ENCODE data around the gene ERCC6L2. TPM values are rescaled to one million over a fixed set of nuclear protein-coding genes. Genes with fewer than 3 reads are reported as not detected.

Gene ERCC6L2
- polyA plus RNA-seq, 1 of the 3 experiments (the other 2 are of a cell fraction): 10.0 TPM

- H3K4me1 ChIP-seq (ENCODE audit: control insufficient read depth in 1 of 2, insufficient read depth in 2 of 2, low read depth in 1 of 2, low read length in 1 of 2): no peaks in the 10 kb centered on the region; a peak in 1 of 4 replicates
- H3K4me3 ChIP-seq (ENCODE audit: low read depth in 2 of 2, low read length in 1 of 2): no peak overlapping the region
- TF ChIP-seq MEF2A (IDR thresholded peaks at IDR 0.05; ENCODE audit: borderline replicate concordance, low read depth): no peak
- TF ChIP-seq, protein P1, sequence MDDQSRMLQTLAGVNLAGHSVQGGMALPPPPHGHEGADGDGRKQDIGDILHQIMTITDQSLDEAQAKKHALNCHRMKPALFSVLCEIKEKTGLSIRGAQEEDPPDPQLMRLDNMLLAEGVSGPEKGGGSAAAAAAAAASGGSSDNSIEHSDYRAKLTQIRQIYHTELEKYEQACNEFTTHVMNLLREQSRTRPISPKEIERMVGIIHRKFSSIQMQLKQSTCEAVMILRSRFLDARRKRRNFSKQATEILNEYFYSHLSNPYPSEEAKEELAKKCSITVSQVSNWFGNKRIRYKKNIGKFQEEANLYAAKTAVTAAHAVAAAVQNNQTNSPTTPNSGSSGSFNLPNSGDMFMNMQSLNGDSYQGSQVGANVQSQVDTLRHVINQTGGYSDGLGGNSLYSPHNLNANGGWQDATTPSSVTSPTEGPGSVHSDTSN (IDR thresholded peaks at IDR 0.05): no peak
- TF ChIP-seq, protein P2, sequence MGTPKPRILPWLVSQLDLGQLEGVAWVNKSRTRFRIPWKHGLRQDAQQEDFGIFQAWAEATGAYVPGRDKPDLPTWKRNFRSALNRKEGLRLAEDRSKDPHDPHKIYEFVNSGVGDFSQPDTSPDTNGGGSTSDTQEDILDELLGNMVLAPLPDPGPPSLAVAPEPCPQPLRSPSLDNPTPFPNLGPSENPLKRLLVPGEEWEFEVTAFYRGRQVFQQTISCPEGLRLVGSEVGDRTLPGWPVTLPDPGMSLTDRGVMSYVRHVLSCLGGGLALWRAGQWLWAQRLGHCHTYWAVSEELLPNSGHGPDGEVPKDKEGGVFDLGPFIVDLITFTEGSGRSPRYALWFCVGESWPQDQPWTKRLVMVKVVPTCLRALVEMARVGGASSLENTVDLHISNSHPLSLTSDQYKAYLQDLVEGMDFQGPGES (IDR thresholded peaks at IDR 0.05; ENCODE audit: low read depth, low read length): no peak
- no peaks in the 10 kb centered on the region for H3K27me3 ChIP-seq (ENCODE audit: insufficient read depth)
- no peaks in the 10 kb centered on the region for H4K20me1 ChIP-seq (ENCODE audit: insufficient read depth)
- no peak for DNase-seq
- WGBS (ENCODE audit: low lambda C conversion rate): 100% methylated on average over 1 of the region's 1 CpG
- no peaks in the 10 kb centered on the region for H3F3A ChIP-seq (replicated peaks; ENCODE audit: insufficient read depth)
- ChIA-PET POLR2A (no interaction called here), CTCF (no interaction called here)
- H2AFZ ChIP-seq (ENCODE audit: low read depth): no peak overlapping the region
- H3K27ac ChIP-seq (ENCODE audit: low read depth in 2 of 2, low read length in 1 of 2): no peak overlapping the region
- H3K9me3 ChIP-seq: no peaks in the 10 kb centered on the region
- H3K4me2 ChIP-seq: no peak overlapping the region
- no peak overlapping the region for H3K9ac ChIP-seq
- no peaks in the 10 kb centered on the region for H3K79me2 ChIP-seq (ENCODE audit: insufficient read depth)
- no peaks in the 10 kb centered on the region for H3K9me2 ChIP-seq
- H3K36me3 ChIP-seq (replicated peaks in 1 of 2; ENCODE audit: control insufficient read depth in 1 of 2, insufficient read depth in 2 of 2, low read length in 1 of 2): peaks cover 59 to 77% of the 10 kb centered on the region in 2 experiments
Observed at GRCh38 chr9:95974389-95974788, 98.9 kb downstream of the ERCC6L2 start.

GRCh38 chr9:95977371-95977770 is 101.9 kb downstream of the ERCC6L2 start:
- H3K4me1 ChIP-seq (ENCODE audit: control insufficient read depth in 1 of 2, insufficient read depth in 2 of 2, low read depth in 1 of 2, low read length in 1 of 2): peaks cover 0 to 6% of the 10 kb centered on the region in 2 experiments; a peak in 3 of 4 replicates
- H3K79me2 ChIP-seq (ENCODE audit: insufficient read depth): no peaks in the 10 kb centered on the region
- no peaks in the 10 kb centered on the region for H3K27me3 ChIP-seq (ENCODE audit: insufficient read depth)
- WGBS (ENCODE audit: low lambda C conversion rate): 89% methylated on average over 1 of the region's 1 CpG
- no peak overlapping the region for H3K27ac ChIP-seq (ENCODE audit: low read depth in 2 of 2, low read length in 1 of 2)
- no peaks in the 10 kb centered on the region for H3F3A ChIP-seq (replicated peaks; ENCODE audit: insufficient read depth)
- H3K9me2 ChIP-seq: no peaks in the 10 kb centered on the region
- H3K36me3 ChIP-seq (replicated peaks in 1 of 2; ENCODE audit: control insufficient read depth in 1 of 2, insufficient read depth in 2 of 2, low read length in 1 of 2): peaks cover 61 to 63% of the 10 kb centered on the region in 2 experiments
- H4K20me1 ChIP-seq (ENCODE audit: insufficient read depth): no peaks in the 10 kb centered on the region
- no peak for DNase-seq
- no peak overlapping the region for H3K4me3 ChIP-seq (ENCODE audit: low read depth in 2 of 2, low read length in 1 of 2)
- TF ChIP-seq FOXJ3 (CRISPR knock-in tag; IDR thresholded peaks at IDR 0.05): no peak
- TF ChIP-seq POLR2AphosphoS5 (IDR thresholded peaks at IDR 0.05; ENCODE audit: low read depth, low read length): no peak
- no peak for TF ChIP-seq TAF1 (IDR thresholded peaks at IDR 0.05; ENCODE audit: borderline replicate concordance, low read depth, low read length)
- no peak for TF ChIP-seq FOSL2 (IDR thresholded peaks at IDR 0.05; ENCODE audit: borderline replicate concordance, low read depth)
- no peak for TF ChIP-seq RXRA (IDR thresholded peaks at IDR 0.05; ENCODE audit: borderline replicate concordance, low read depth)
- no peak for TF ChIP-seq MEF2A (IDR thresholded peaks at IDR 0.05; ENCODE audit: borderline replicate concordance, low read depth)
- no peak for TF ChIP-seq GATA2 (CRISPR knock-in tag; IDR thresholded peaks at IDR 0.05)
- TF ChIP-seq GABPA (IDR thresholded peaks at IDR 0.05; ENCODE audit: low read depth): no peak
- TF ChIP-seq RFX5 (IDR thresholded peaks at IDR 0.05; ENCODE audit: low read length): no peak
- no peak overlapping the region for H3K9ac ChIP-seq
- ChIA-PET POLR2A (no interaction called here), CTCF (interaction anchor here (0.6 kb wide), 1 partner anchor 10 kb away, joined by 3 read pairs; no protein-coding TSS in a partner anchor)
- no peaks in the 10 kb centered on the region for H3K9me3 ChIP-seq
- no peak overlapping the region for H2AFZ ChIP-seq (ENCODE audit: low read depth)
- no peak overlapping the region for H3K4me2 ChIP-seq

All from SK-N-SH (cell line).